Measurements from ENCODE around the gene GPR39.
"Not testable (repeated sequence)": the region's sequence is repeated elsewhere in the genome, so short reads cannot be mapped to it uniquely, and the experiment has no call there.

The GPR39 gene

DNA sequence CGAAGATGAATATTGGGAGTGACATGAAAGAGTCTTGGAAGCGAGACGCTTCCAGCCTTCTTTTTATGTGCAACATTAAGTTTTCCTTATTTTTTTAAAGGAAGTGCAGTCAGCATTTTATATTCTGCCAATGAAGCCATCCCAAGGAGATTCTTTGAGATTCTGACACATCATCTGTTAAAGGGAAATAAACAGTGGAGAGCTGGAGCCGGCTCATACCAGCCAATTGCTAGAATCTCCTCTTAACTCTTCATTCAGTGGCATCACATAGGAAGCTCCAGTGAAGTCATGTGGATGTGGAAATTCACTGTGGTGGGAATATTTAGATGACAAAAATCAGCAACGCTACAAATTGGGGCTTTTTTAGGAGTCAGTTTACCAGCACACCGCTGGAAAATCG lies 23.7 kb upstream of the GPR39 start:
- H3K4me3 Mint-ChIP-seq = no peak overlapping the region
- no peak for ATAC-seq (replicated peaks)
- no peak for DNase-seq
- H3K4me1 Mint-ChIP-seq (ENCODE audit: low read depth in 2 of 2) = no peaks in the 10 kb centered on the region
- no peak overlapping the region for H3K27ac Mint-ChIP-seq
- no peaks in the 10 kb centered on the region for H3K36me3 Mint-ChIP-seq (ENCODE audit: insufficient read depth)
- H3K27me3 Mint-ChIP-seq = no peaks in the 10 kb centered on the region
- H3K9me3 Mint-ChIP-seq = peaks cover 15 to 21% of the 10 kb centered on the region in 2 donors

DNA sequence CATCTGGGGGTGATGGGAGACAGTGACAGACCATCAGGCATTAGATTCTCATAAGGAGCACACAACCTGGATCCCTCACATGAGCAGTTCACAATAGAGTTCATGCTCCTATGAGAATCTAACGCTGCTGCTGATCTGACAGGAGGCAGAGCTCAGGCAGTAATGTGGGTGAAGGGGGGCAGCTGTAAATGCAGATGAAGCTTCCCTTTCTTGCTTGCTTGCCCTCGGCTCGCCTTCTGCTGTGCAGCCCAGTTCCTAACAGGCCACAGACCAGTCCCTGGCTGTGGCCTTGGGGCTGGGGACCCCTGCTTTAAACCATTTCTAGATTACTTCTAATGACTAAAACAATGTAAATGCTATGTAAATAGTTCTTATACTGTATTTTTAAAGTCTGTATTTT lies 19.6 kb upstream of the GPR39 start:
- H3K9me3 Mint-ChIP-seq = peaks cover 19 to 21% of the 10 kb centered on the region in 2 donors
- not testable (repeated sequence) for DNase-seq; H3K4me1 Mint-ChIP-seq (ENCODE audit: low read depth in 2 of 2); H3K27ac Mint-ChIP-seq; H3K36me3 Mint-ChIP-seq (ENCODE audit: insufficient read depth); H3K4me3 Mint-ChIP-seq; ATAC-seq (replicated peaks); H3K27me3 Mint-ChIP-seq

DNA sequence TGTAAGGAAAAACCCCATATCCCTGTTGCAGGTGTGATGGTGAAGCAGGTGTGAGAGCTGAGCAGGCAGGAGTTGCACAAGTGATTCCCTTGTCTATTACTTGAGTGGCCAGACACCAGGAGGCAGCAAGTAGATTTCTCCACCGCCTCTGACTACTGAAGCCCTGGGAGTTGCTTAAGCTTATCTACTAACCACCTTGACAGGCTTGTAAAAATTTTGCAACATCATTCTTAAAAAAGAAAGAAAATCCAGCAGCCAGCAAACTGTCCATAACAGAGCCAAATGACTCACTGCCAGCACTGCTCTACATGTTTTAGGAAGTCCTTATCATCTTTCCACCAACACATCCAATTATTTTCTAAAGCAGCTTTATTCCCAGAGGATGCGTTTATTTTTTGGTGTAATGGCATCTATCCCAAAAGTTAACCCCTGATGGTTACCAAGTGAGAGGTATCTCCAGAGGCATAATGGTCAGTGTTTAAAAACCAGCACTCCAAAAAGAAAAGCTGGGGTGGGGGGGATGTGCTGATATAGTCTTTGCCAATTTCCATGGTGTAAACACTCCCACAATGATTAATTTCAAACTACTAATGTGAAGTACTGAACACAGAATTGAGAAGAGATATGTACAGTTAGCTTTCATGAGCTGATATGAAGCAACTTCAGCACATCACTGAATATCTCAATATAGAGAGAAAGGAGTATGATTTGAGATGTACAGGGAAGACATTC lies 16.3 kb upstream of the GPR39 start:
- ATAC-seq (replicated peaks) (no peak), DNase-seq (no peak)
- no peaks in the 10 kb centered on the region for H3K27me3 Mint-ChIP-seq
- H3K9me3 Mint-ChIP-seq = peaks cover 10 to 13% of the 10 kb centered on the region in 2 donors
- no peak overlapping the region for H3K4me3 Mint-ChIP-seq
- no peak overlapping the region for H3K27ac Mint-ChIP-seq
- no peaks in the 10 kb centered on the region for H3K4me1 Mint-ChIP-seq (ENCODE audit: low read depth in 2 of 2)
- H3K36me3 Mint-ChIP-seq (ENCODE audit: insufficient read depth) = no peaks in the 10 kb centered on the region

DNA sequence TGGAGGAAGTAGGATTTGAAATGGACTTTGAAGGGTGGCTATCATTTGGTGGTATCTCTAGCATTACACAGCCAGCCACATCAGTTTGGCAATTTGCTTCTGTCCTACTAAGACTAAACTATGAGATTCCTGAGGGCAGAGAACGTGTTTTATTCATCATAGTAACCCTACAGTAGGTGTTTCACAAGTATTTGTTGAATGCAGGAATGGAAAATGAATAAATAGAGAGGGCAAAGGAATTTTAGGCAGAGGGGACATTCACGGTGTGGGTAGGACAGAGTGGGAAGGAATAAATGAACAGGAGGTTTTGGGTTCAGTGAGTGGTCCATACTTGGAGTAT lies 15.7 kb upstream of the GPR39 start:
- no peak overlapping the region for H3K4me3 Mint-ChIP-seq
- DNase-seq = no peak

DNA sequence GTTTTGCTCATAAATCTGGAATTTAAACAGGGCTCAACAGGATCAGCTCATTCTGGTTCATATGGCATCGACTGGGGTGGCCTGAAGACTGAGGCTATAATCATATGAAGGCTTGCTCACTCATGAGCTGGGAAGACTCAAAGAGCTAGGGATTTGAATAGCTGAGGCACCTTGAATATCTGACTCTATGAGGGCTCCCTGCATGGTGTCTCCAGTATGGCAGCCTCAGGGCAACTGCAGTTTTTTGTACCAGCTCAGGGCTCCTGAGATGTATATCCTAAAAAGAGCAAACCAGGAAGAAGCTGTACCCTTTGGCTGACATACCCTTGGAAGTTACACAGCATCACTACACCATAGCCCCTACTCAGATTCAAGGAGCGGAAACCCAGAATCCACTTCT lies 15.3 kb upstream of the GPR39 start:
- Mint-ChIP-seq H3K36me3 (ENCODE audit: insufficient read depth) (no peaks in the 10 kb centered on the region), H3K4me1 (ENCODE audit: low read depth in 2 of 2) (no peaks in the 10 kb centered on the region)
- ATAC-seq (replicated peaks) = no peak

More for the DNA sequence above, 15.7 kb upstream of the GPR39 start:
- Mint-ChIP-seq H3K4me1 (ENCODE audit: low read depth in 2 of 2) (no peaks in the 10 kb centered on the region), H3K27ac (no peak overlapping the region), H3K9me3 (peaks cover 7 to 9% of the 10 kb centered on the region in 2 donors), H3K36me3 (ENCODE audit: insufficient read depth) (no peaks in the 10 kb centered on the region), H3K27me3 (no peaks in the 10 kb centered on the region)
- no peak for ATAC-seq (replicated peaks)

DNA sequence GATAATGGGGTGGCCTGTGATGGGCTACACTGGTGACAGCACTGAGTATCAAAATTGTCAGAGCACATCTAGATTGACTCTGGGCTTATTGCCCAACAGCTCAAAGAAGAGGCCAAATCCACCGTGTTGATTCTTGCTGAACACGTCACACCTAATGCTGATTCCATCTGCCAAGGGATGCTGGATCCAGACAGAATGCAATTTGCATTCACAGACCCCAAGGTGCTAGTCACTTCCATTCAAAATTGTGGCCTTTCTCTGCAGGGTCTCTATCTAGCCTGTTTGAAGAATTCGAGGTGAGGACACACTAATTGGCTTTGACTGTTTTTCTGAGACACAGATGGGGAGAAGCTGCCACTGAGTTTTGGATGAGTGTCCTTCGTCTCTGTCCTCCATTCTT lies 13.5 kb upstream of the GPR39 start:
- Mint-ChIP-seq H3K4me1 (ENCODE audit: low read depth in 2 of 2) (no peaks in the 10 kb centered on the region), H3K9me3 (peaks cover 0 to 10% of the 10 kb centered on the region in 2 donors), H3K36me3 (ENCODE audit: insufficient read depth) (no peaks in the 10 kb centered on the region), H3K27ac (no peak overlapping the region), H3K27me3 (no peaks in the 10 kb centered on the region), H3K4me3 (no peak overlapping the region)
- ATAC-seq (replicated peaks) = no peak
- no peak for DNase-seq

More for the DNA sequence above, 15.3 kb upstream of the GPR39 start:
- peaks cover 3 to 6% of the 10 kb centered on the region in 2 donors for H3K9me3 Mint-ChIP-seq
- no peak overlapping the region for H3K4me3 Mint-ChIP-seq
- H3K27ac Mint-ChIP-seq = no peak overlapping the region
- H3K27me3 Mint-ChIP-seq = no peaks in the 10 kb centered on the region
- DNase-seq = no peak

DNA sequence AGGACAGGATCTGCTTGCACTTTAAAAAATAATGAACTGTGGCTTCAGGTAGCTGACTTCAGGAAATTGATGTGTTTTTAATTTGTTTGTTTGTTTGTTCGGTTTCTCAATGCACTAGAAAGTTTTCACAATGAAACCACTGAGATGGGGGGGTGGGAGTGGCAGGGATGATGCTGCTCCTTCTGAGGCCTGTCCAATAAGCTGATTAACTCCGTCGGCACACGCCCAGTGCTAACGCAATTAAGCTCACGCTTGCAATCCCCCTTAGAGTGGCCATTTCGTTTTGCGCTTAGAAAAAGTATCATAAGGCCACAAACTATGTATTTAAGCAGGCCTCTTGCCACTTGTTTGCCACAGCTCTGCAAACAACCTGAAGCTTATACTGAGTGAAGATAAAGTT lies 12.5 kb upstream of the GPR39 start:
- no peaks in the 10 kb centered on the region for H3K4me1 Mint-ChIP-seq (ENCODE audit: low read depth in 2 of 2)
- ATAC-seq (replicated peaks) (no peak), DNase-seq (no peak)
- H3K9me3 Mint-ChIP-seq = peaks cover 0 to 10% of the 10 kb centered on the region in 2 donors
- no peaks in the 10 kb centered on the region for H3K27me3 Mint-ChIP-seq
- H3K36me3 Mint-ChIP-seq (ENCODE audit: insufficient read depth) = no peaks in the 10 kb centered on the region
- H3K4me3 Mint-ChIP-seq = no peak overlapping the region
- H3K27ac Mint-ChIP-seq = no peak overlapping the region

DNA sequence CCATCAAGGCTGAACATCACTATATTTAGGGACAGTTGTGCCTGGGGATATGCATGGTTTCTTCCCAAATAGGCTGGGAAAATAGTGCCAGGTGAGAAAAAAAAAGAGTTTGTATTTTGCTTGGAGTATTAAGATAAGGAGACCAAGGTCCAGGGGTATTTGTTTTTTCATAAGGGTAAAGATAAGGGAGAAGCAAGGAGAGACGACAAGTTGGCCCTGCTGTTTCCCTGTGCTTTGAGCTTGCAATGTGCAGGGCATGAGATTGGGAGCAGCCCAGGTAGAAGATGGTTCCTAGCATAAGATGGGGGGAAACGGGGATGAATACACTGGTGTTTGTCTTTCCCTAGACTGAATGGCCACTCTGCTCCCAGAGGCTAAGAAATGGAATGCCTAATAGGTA lies 8.8 kb upstream of the GPR39 start:
- H3K27me3 Mint-ChIP-seq = no peaks in the 10 kb centered on the region
- H3K9me3 Mint-ChIP-seq = peaks cover 7 to 12% of the 10 kb centered on the region in 2 donors
- H3K4me3 Mint-ChIP-seq = no peak overlapping the region
- H3K27ac Mint-ChIP-seq = no peak overlapping the region
- DNase-seq (no peak), ATAC-seq (replicated peaks) (no peak)
- no peaks in the 10 kb centered on the region for H3K36me3 Mint-ChIP-seq (ENCODE audit: insufficient read depth)
- no peaks in the 10 kb centered on the region for H3K4me1 Mint-ChIP-seq (ENCODE audit: low read depth in 2 of 2)

DNA sequence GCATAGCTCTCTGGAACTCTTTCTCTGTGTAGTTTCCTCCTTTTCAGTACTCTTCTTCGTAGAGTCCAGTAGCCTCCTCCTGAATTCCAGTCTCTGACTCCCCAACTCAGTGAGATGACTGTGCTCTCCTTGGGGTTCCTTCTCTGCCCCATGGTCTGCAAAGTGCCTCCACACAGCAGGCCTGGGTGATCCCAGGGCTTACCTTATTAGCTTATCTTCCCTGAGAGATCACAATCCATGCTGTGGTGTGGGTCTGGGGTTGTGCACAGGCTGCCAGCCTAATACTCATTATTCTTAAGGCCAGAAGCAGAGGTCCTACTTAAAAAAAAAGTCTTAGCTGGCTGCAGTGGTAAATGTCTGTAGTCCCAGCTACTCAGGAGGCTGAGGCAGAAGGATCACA lies 4.6 kb upstream of the GPR39 start:
- Mint-ChIP-seq H3K27ac (no peak overlapping the region), H3K36me3 (ENCODE audit: insufficient read depth) (no peaks in the 10 kb centered on the region), H3K4me1 (ENCODE audit: low read depth in 2 of 2) (peaks cover 0 to 2% of the 10 kb centered on the region in 2 donors), H3K4me3 (no peak overlapping the region), H3K27me3 (peaks cover 13 to 20% of the 10 kb centered on the region in 2 donors), H3K9me3 (peaks cover 12 to 15% of the 10 kb centered on the region in 2 donors)
- no peak for ATAC-seq (replicated peaks)
- DNase-seq = no peak

DNA sequence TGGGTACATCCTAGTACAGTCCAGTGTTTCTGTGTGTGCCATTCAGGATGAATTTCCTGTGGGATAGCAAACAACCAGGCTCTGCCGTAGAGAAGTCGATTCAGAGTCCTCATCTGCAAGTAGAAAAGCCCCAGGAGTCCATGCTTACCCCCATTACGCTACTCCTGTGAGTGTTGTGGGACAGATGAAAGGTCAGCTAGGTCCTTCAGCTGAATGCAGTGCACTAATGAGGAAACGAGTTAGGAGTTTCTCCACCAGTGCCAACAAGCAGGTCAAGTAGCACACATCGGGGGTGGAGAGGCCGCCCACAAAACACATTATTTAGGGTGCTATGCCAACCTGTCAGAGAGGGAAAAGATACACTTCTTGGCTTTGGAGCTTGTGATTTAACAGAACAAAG lies 2.5 kb upstream of the GPR39 start:
- DNase-seq = no peak
- Mint-ChIP-seq H3K4me3 (no peak overlapping the region), H3K27me3 (peaks cover 13 to 31% of the 10 kb centered on the region in 2 donors), H3K4me1 (ENCODE audit: low read depth in 2 of 2) (peaks cover 0 to 2% of the 10 kb centered on the region in 2 donors), H3K36me3 (ENCODE audit: insufficient read depth) (peaks cover 3% of the 10 kb centered on the region), H3K27ac (no peak overlapping the region), H3K9me3 (peaks cover 13 to 15% of the 10 kb centered on the region in 2 donors)
- no peak for ATAC-seq (replicated peaks)

DNA sequence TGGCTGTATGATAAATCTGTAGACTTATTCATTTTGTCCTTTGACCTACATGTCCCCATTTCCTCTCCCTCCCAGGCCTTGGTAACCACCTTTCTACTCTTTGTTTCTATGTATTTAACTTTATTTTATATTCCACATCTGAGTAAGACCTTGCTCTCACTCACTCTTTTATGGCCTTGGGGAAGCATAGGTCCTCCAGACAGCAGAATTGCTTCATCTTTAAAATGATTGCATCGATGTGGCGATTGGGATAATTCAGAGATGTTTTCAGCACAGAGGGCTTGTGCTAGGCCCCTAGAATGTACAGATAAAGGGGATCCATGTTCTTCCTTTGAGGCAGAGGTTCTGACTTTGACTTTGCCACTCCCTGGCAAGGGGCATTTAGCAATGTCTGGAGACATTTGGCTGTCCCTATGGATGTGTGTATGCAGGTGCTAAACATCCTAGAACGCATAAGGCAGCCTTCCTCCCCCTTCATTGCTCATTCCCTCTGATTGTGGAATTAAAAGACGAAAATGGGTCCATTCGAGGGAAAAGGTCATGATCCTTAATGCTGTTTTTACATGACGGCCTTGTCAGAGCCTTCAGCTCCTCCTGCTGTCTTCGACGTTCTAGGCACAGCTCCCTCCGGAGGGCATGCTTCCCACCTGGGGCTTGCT lies 1.2 kb upstream of the GPR39 start:
- ATAC-seq (replicated peaks) = no peak
- no peak for DNase-seq
- Mint-ChIP-seq H3K9me3 (peaks cover 12 to 15% of the 10 kb centered on the region in 2 donors), H3K4me1 (ENCODE audit: low read depth in 2 of 2) (peaks cover 0 to 2% of the 10 kb centered on the region in 2 donors), H3K27me3 (peaks cover 13 to 31% of the 10 kb centered on the region in 2 donors), H3K4me3 (no peak overlapping the region), H3K36me3 (ENCODE audit: insufficient read depth) (peaks cover 3% of the 10 kb centered on the region), H3K27ac (no peak overlapping the region)

DNA sequence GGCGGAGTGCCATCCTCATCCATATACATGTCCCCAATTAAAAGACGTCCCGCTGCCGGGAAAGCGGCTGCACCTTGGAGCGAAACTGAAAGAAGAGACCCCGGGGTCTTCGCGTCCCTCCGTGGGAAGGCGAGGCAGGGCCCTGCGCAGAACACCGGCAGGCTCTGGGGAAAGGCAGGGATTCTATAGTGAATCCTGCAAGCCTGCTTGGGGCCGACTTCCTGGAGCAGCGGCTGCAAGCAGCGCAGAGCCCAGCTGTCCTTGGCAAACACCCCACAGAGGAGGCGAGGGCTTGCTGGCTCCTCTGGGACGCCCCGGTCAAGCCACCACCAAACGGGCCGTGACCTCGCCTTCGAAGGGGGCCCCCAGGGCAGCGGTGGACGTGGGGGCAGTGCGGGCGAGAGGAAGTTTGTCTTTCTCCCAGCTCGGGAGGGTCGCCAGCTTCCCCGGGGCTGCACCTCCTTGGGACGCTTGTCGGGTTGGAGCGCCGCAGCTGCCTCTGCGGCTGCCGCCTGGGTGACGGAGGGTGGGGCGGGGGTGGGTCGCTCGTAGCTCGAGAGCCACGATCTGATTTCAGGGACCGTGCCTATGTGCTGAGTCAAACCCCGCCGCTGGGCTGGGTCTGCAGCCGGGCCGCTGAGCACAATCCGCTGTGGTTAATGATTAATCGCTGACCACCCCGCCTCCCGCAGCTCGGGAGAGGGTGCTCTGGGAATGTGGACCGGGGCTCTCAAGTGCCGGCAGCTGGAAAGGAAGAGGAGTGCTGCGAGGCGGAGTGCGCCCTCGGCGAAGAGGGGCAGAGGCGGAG lies 486 bp upstream of the GPR39 start:
- ATAC-seq (replicated peaks) = no peak
- Mint-ChIP-seq H3K4me3 (no peak overlapping the region), H3K27ac (no peak overlapping the region)

DNA sequence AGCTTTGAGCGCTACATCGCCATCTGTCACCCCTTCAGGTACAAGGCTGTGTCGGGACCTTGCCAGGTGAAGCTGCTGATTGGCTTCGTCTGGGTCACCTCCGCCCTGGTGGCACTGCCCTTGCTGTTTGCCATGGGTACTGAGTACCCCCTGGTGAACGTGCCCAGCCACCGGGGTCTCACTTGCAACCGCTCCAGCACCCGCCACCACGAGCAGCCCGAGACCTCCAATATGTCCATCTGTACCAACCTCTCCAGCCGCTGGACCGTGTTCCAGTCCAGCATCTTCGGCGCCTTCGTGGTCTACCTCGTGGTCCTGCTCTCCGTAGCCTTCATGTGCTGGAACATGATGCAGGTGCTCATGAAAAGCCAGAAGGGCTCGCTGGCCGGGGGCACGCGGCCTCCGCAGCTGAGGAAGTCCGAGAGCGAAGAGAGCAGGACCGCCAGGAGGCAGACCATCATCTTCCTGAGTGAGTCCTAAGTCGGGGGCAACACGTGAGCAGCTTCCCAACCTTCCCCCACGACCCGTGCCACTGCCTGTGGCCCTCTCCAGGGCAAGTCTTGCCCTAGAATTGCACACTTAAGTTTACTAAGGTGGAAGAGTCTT lies 928 bp downstream of the GPR39 start:
- Mint-ChIP-seq H3K4me1 (ENCODE audit: low read depth in 2 of 2) (peaks cover 0 to 2% of the 10 kb centered on the region in 2 donors), H3K9me3 (peaks cover 8 to 10% of the 10 kb centered on the region in 2 donors), H3K4me3 (no peak overlapping the region), H3K27me3 (peaks cover 13 to 31% of the 10 kb centered on the region in 2 donors), H3K36me3 (ENCODE audit: insufficient read depth) (peaks cover 3% of the 10 kb centered on the region), H3K27ac (no peak overlapping the region)
- ATAC-seq (replicated peaks) = no peak
- DNase-seq = no peak

More for the DNA sequence above, 486 bp upstream of the GPR39 start:
- Mint-ChIP-seq H3K36me3 (ENCODE audit: insufficient read depth) (peaks cover 3% of the 10 kb centered on the region), H3K4me1 (ENCODE audit: low read depth in 2 of 2) (peaks cover 0 to 2% of the 10 kb centered on the region in 2 donors), H3K9me3 (peaks cover 10 to 15% of the 10 kb centered on the region in 2 donors), H3K27me3 (peaks cover 13 to 31% of the 10 kb centered on the region in 2 donors)
- no peak for DNase-seq
